ENCODE data around the gene MTERF4. TPM values are rescaled to one million over a fixed set of nuclear protein-coding genes. Genes with fewer than 3 reads are reported as not detected.
A peak's percentile ranks its signal among the peaks of the same experiment; 100 is the strongest.

The MTERF4 gene
- total RNA-seq, 1 donor from 2014 or later, result 42.2 TPM

DNA sequence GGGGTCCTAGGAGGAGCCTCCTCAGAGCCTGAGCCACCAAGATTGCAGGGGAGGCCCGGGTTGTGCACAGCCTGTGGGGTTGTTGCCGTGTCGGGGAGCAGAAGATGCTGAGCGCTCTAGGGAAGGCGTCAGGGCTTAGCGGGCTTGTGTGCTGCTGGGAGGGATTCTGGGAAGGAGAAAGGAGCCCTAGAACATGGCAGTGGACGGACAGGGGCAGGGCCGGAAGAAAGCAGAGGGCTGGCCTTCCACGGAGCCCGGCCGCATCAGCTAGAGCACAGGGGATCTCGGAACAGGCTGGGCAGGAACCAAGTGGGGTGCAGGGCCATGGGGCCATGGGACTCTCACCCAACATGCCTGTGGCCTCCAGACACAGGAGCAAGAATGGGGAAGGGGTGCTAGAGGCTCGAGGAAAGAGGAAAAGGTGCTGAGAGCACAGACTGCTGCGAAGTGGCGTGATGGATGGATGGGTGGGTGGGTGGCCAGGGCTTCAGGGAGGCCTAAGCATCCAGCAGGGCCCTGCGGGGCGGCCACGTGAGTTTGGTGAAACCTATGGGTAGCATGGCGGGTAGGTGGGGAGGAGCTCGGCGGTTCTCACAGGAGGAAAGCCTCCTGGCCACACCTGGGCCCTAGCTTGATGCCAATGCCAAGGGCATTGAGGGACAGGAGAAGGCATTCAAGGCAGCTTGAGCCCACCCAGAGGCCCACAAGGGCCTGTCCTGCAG lies 35.8 kb downstream of the MTERF4 start:
- H3K4me1 Mint-ChIP-seq, result no peaks in the 10 kb centered on the region
- H2AFZ ChIP-seq (replicated peaks), result no peak overlapping the region
- H3K27me3 ChIP-seq, result no peaks in the 10 kb centered on the region
- H3K9ac ChIP-seq, result no peak overlapping the region
- H3F3A ChIP-seq (ENCODE audit: low read depth), result no peaks in the 10 kb centered on the region
- H3K4me1 ChIP-seq, result no peaks in the 10 kb centered on the region
- no peaks in the 10 kb centered on the region for H3K36me3 ChIP-seq
- H4K20me1 ChIP-seq (ENCODE audit: low read depth), result peaks cover 15% of the 10 kb centered on the region
- H3K4me3 ChIP-seq, result no peak overlapping the region
- H3K4me2 ChIP-seq, result no peak overlapping the region
- no peak for DNase-seq (ENCODE audit: low spot score)
- peaks cover 4% of the 10 kb centered on the region for H3K27me3 Mint-ChIP-seq (ENCODE audit: insufficient read depth, low read depth)
- H3K9me3 Mint-ChIP-seq, result no peaks in the 10 kb centered on the region
- TF ChIP-seq EZH2 (IDR thresholded peaks at IDR 0.05) (no peak), EZH2phosphoT487 (IDR thresholded peaks at IDR 0.05) (no peak)
- TF ChIP-seq, protein P1, sequence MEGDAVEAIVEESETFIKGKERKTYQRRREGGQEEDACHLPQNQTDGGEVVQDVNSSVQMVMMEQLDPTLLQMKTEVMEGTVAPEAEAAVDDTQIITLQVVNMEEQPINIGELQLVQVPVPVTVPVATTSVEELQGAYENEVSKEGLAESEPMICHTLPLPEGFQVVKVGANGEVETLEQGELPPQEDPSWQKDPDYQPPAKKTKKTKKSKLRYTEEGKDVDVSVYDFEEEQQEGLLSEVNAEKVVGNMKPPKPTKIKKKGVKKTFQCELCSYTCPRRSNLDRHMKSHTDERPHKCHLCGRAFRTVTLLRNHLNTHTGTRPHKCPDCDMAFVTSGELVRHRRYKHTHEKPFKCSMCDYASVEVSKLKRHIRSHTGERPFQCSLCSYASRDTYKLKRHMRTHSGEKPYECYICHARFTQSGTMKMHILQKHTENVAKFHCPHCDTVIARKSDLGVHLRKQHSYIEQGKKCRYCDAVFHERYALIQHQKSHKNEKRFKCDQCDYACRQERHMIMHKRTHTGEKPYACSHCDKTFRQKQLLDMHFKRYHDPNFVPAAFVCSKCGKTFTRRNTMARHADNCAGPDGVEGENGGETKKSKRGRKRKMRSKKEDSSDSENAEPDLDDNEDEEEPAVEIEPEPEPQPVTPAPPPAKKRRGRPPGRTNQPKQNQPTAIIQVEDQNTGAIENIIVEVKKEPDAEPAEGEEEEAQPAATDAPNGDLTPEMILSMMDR (IDR thresholded peaks at IDR 0.05), result no peak
- no peaks in the 10 kb centered on the region for H3K79me2 ChIP-seq (ENCODE audit: low read depth)
- no peaks in the 10 kb centered on the region for H3K9me3 ChIP-seq (ENCODE audit: low read depth)
- H3K36me3 Mint-ChIP-seq, result no peaks in the 10 kb centered on the region
- H3K4me3 Mint-ChIP-seq, result no peak overlapping the region
- peak overlapping the region; percentile 11 for H3K27ac Mint-ChIP-seq
- no peak overlapping the region for H3K27ac ChIP-seq

DNA sequence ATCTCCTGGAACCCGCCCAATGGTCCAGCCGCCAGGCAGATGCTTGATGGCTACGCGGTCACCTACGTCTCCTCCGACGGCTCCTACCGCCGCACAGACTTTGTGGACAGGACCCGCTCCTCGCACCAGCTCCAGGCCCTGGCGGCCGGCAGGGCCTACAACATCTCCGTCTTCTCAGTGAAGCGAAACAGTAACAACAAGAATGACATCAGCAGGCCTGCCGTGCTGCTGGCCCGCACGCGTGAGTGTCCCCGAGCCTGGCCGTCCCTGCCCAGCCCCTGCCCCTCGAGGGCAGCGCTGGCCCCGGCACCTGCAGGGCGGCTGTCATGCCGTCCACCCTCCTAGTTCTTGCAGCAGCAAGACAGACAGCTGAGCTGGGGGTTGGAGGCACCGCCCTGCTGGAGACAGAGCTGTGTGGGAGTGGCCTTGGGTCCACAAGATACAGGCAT lies 36.7 kb downstream of the MTERF4 start:
- Mint-ChIP-seq H3K4me3 (no peak overlapping the region), H3K36me3 (no peaks in the 10 kb centered on the region), H3K4me1 (no peaks in the 10 kb centered on the region), H3K27ac (no peak overlapping the region), H3K9me3 (no peaks in the 10 kb centered on the region), H3K27me3 (ENCODE audit: insufficient read depth, low read depth) (peaks cover 4% of the 10 kb centered on the region)
- no peaks in the 10 kb centered on the region for H3K79me2 ChIP-seq (ENCODE audit: low read depth)
- H3K9me3 ChIP-seq (ENCODE audit: low read depth), result no peaks in the 10 kb centered on the region
- H3K27me3 ChIP-seq, result no peaks in the 10 kb centered on the region
- no peak overlapping the region for H3K4me2 ChIP-seq
- no peak overlapping the region for H3K9ac ChIP-seq
- no peaks in the 10 kb centered on the region for H3K4me1 ChIP-seq
- H3K4me3 ChIP-seq, result no peak overlapping the region
- no peak overlapping the region for H2AFZ ChIP-seq (replicated peaks)
- no peak overlapping the region for H3K27ac ChIP-seq
- no peak for DNase-seq (ENCODE audit: low spot score)
- H3K36me3 ChIP-seq, result no peaks in the 10 kb centered on the region
- H4K20me1 ChIP-seq (ENCODE audit: low read depth), result peaks cover 15% of the 10 kb centered on the region
- no peak for TF ChIP-seq EZH2 (IDR thresholded peaks at IDR 0.05)
- TF ChIP-seq, protein P1 (IDR thresholded peaks at IDR 0.05), result no peak
- no peak for TF ChIP-seq EZH2phosphoT487 (IDR thresholded peaks at IDR 0.05)
- no peaks in the 10 kb centered on the region for H3F3A ChIP-seq (ENCODE audit: low read depth)

DNA sequence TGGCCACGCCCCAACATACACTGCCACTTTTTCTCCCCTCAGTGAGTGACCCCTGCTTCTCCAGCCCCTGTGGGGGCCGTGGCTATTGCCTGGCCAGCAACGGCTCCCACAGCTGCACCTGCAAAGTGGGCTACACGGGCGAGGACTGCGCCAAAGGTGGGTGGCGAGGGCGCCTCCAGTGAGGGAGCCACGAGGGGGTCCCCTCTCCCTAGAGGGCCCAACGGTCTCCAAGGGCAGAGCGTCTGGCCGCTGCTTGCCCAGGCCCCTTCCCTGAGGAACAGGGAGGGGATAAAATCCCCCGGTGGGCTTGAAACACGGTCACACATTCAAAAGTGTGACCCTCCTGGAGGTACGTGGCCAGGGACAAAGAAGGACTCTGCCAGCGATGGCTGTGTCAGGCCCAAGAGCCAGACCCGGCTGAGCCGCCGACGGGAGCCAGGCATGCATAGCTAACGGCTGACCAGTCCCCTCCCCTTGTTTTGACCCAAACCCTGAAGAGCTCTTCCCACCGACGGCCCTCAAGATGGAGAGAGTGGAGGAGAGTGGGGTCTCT lies 37.2 kb downstream of the MTERF4 start:
- no peak for DNase-seq (ENCODE audit: low spot score)
- no peak overlapping the region for H3K4me2 ChIP-seq
- no peaks in the 10 kb centered on the region for H3K36me3 Mint-ChIP-seq
- H3K4me3 Mint-ChIP-seq, result no peak overlapping the region
- no peak overlapping the region for H3K4me3 ChIP-seq
- H3K27ac ChIP-seq, result no peak overlapping the region
- H3K4me1 ChIP-seq, result no peaks in the 10 kb centered on the region
- no peaks in the 10 kb centered on the region for H3K27me3 ChIP-seq
- no peaks in the 10 kb centered on the region for H3K79me2 ChIP-seq (ENCODE audit: low read depth)
- H3F3A ChIP-seq (ENCODE audit: low read depth), result no peaks in the 10 kb centered on the region
- TF ChIP-seq EZH2 (IDR thresholded peaks at IDR 0.05) (no peak), EZH2phosphoT487 (IDR thresholded peaks at IDR 0.05) (no peak)
- TF ChIP-seq, protein P1 (IDR thresholded peaks at IDR 0.05), result no peak
- H2AFZ ChIP-seq (replicated peaks), result no peak overlapping the region
- peaks cover 4% of the 10 kb centered on the region for H3K27me3 Mint-ChIP-seq (ENCODE audit: insufficient read depth, low read depth)
- H4K20me1 ChIP-seq (ENCODE audit: low read depth), result peaks cover 15% of the 10 kb centered on the region
- H3K9me3 Mint-ChIP-seq, result no peaks in the 10 kb centered on the region
- no peaks in the 10 kb centered on the region for H3K36me3 ChIP-seq
- no peaks in the 10 kb centered on the region for H3K4me1 Mint-ChIP-seq
- no peaks in the 10 kb centered on the region for H3K9me3 ChIP-seq (ENCODE audit: low read depth)
- H3K9ac ChIP-seq, result no peak overlapping the region
- no peak overlapping the region for H3K27ac Mint-ChIP-seq

Measured in neural progenitor cell (in vitro differentiated cells).